Heart right ventricle (tissue), 16 donors: Measurements from ENCODE around the gene OGDH. TPM values are rescaled to one million over a fixed set of nuclear protein-coding genes. Genes with fewer than 3 reads are reported as not detected.
A peak's percentile ranks its signal among the peaks of the same experiment; 100 is the strongest.
"Not testable (repeated sequence)": the region's sequence is repeated elsewhere in the genome, so short reads cannot be mapped to it uniquely, and the experiment has no call there.

Experiments used
- ATAC-seq, 8 donors: fragments of 200-7000 bp; cut with Tn5 transposase; one replicate each; pipeline ENCODE4 v1.9.1; 2020; ENCODE audit warnings: mild to moderate bottlenecking in 8 of 8, moderate library complexity in 8 of 8, moderate number of reproducible peaks in 1 of 8
- DNase-seq, 2 donors: peaks; one replicate each; pipeline ENCODE4 v3.0.0-alpha.2; 2020
- H3K27ac ChIP-seq, 10 donors: fragments of 200-600 bp; sonication (generic) in 2 of 10; one replicate each; pipeline versions ENCODE4 v1.5.0 to v1.8.0; 2020 to 2022; ENCODE audit warnings: mild to moderate bottlenecking in 3 of 10
- H3K27me3 ChIP-seq, 7 donors: fragments of 200-600 bp; one replicate each; pipeline ENCODE4 v1.8.0; 2021 to 2022; ENCODE audit warnings: mild to moderate bottlenecking in 2 of 7
- H3K36me3 ChIP-seq, 9 donors: fragments of 200-600 bp; sonication (generic) in 1 of 9; one replicate each; pipeline versions ENCODE4 v1.5.0 to v1.8.0; 2020 to 2022; ENCODE audit warnings: mild to moderate bottlenecking in 2 of 9
- H3K4me1 ChIP-seq, 9 donors: fragments of 200-600 bp; sonication (generic) in 1 of 9; one replicate each; pipeline versions ENCODE4 v1.5.0 to v1.8.0; 2020 to 2022; ENCODE audit warnings: mild to moderate bottlenecking in 4 of 9
- H3K4me3 ChIP-seq, 10 donors: fragments of 200-600 bp; sonication (generic) in 2 of 10; one replicate each; pipeline versions ENCODE4 v1.5.0 to v1.8.0; 2020 to 2022; ENCODE audit warnings: mild to moderate bottlenecking in 7 of 10, moderate library complexity in 2 of 10
- H3K9me3 ChIP-seq, 11 donors: fragments of 200-600 bp in 10 of 11; sonication (generic) in 2 of 11; one replicate each; pipeline versions ENCODE4 v1.5.0 to v1.8.0; 2013 to 2022; ENCODE audit warnings: mild to moderate bottlenecking in 2 of 11, control low read depth in 1 of 11, moderate library complexity in 1 of 11
- CTCF ChIP-seq, 9 donors: fragments of 200-600 bp; sonication (generic) in 2 of 9; IDR thresholded peaks; one replicate each; pipeline versions ENCODE4 v1.5.0 to v1.8.0; 2021 to 2022; ENCODE audit warnings: antibody characterized with exemption in 9 of 9, mild to moderate bottlenecking in 5 of 9, moderate library complexity in 1 of 9
- WGBS, 2 donors: extraction: QIAGEN DNeasy Blood & Tissue Kit; methylation state at CpG; one replicate each; pipeline ENCODE4 v1.1.7; 2013; ENCODE audit warnings: inconsistent platforms in 1 of 2; 5-methylcytosine and 5-hydroxymethylcytosine counted together
- intact Hi-C, 10 donors: fragments of 100-400 bp; cut with DNase I; formaldehyde crosslinking; loops; one replicate each; pipeline versions ENCODE4 v1.11.1 to v1.14.2; 2022
- polyA plus RNA-seq, 2 donors: library from polyadenylated mRNA; stranded (reverse); fragments of 200-250 nt; gene quantifications; one replicate each; pipeline ENCODE4 v1.2.3, GENCODE V29; 2013
- total RNA-seq, 10 donors: library from RNA; stranded (reverse); fragmentation: NEBNext Ultra II Directional in 3 of 10; extraction: Animal tissue kit (Norgen Biotek cat#: 25700) in 3 of 10; gene quantifications; one replicate each; pipeline versions ENCODE4 v1.2.1 to v1.2.4, GENCODE V29; 2021 to 2023
- donor health status: Arrhythmogenic right ventricular cardiomyopathy.
- donor health status: ischemic (EF 13 %, LVEDD 7.1; RV severe dilation, severe dysfunction).
- donor health status: healthy with polysubstance abuse.
- donor health status: DM: no; HTN: yes; CAD: no.
- donor health status: DM: no; HTN: no; CAD: no.
- donor health status: ischemic (EF 25% LVEDD 6.9; RV normal size, moderate dysfunction).
- donor health status: ischemic (EF 25% LVEDD 5.7; RV mildly dilated, moderate dysfunction).
- donor health status: healthy.
- donor health status: DM: yes; HTN: yes; CAD: no.
- donor health status: Ischemic cardiomyopathy.
- donor health status: ischemic (EF 35%, LVEDD 5.7; RV mildly dilated, moderate dysfunction).
- donor health status: nonischemic (EF 11% LVEDD 7.7; RV severe dilation, severe dysfunction).
- donor health status: DM: yes; HTN: yes; CAD: no.
- donor health status: PGD.
- donor health status: ischemic (EF 29% LVEDD 5.4; RV normal size, mild dysfunction).
- donor health status: nonischemic (EF 23%, LVEDD 6.1; RV moderate dilation, normal function).

OGDH gene
- total and polyA plus RNA-seq, 12 donors: 202 to 724 (median 672) TPM

GRCh38 chr7:44700322-44700721 is 93.9 kb downstream of the OGDH start:
- DNase-seq (no peak), ATAC-seq (peak in 2 of 8 donors; percentile 6 to 25)
- peaks cover 0 to 19% (median 0%) of the 10 kb centered on the region in 9 donors for H3K4me1 ChIP-seq
- H3K27ac ChIP-seq: peak overlapping the region in 1 of 10 donors; percentile 10
- intact Hi-C loops: no loop called here
- H3K27me3 ChIP-seq: no peaks in the 10 kb centered on the region
- peaks cover 7 to 96% (median 79%) of the 10 kb centered on the region in 9 donors for H3K36me3 ChIP-seq
- peaks cover 0 to 5% (median 0%) of the 10 kb centered on the region in 11 donors for H3K9me3 ChIP-seq
- WGBS, 2 donors: 90 to 91% methylated on average over 8 of the region's 8 CpGs
- H3K4me3 ChIP-seq: no peak overlapping the region
- no peak for TF ChIP-seq CTCF (IDR thresholded peaks at IDR 0.05)

- Histone ChIP-seq H3K36me3 (peaks cover 2 to 96% (median 71%) of the 10 kb centered on the region in 9 donors), H3K4me1 (peaks cover 0 to 25% (median 4%) of the 10 kb centered on the region in 9 donors), H3K27ac (peak overlapping the region in 3 of 10 donors; percentile 4 to 34 (median 21))
- H3K4me3 ChIP-seq, ATAC-seq, intact Hi-C loops, H3K27me3 ChIP-seq, DNase-seq, H3K9me3 ChIP-seq: not testable (repeated sequence)
- 95% methylated on average over 10 of the region's 10 CpGs for WGBS, 2 donors
These were observed 97.0 kb downstream of the OGDH start for GRCh38 chr7:44703391-44703790.

GRCh38 chr7:44703921-44704320 is 97.5 kb downstream of the OGDH start:
- intact Hi-C loops: no loop called here
- H3K27me3 ChIP-seq: no peaks in the 10 kb centered on the region
- H3K9me3 ChIP-seq: peaks cover 0 to 5% (median 0%) of the 10 kb centered on the region in 11 donors
- WGBS, 2 donors: 39 to 44% methylated on average over 1 of the region's 1 CpG
- peaks cover 0 to 25% (median 4%) of the 10 kb centered on the region in 9 donors for H3K4me1 ChIP-seq
- H3K27ac ChIP-seq: peak overlapping the region in 1 of 10 donors; percentile 34
- no peak overlapping the region for H3K4me3 ChIP-seq
- TF ChIP-seq CTCF (IDR thresholded peaks at IDR 0.05): no peak
- no peak for DNase-seq
- H3K36me3 ChIP-seq: peaks cover 0 to 96% (median 70%) of the 10 kb centered on the region in 9 donors
- ATAC-seq: no peak

- WGBS, 2 donors: 96 to 99% methylated on average over 3 of the region's 3 CpGs
- ATAC-seq: no peak
These were observed 99.0 kb downstream of the OGDH start for GRCh38 chr7:44705434-44705833.

More at GRCh38 chr7:44705434-44705833, 99.0 kb downstream of the OGDH start:
- Histone ChIP-seq H3K27ac (no peak overlapping the region), H3K9me3 (no peaks in the 10 kb centered on the region), H3K36me3 (peaks cover 0 to 94% (median 56%) of the 10 kb centered on the region in 9 donors), H3K4me1 (peaks cover 0 to 25% (median 4%) of the 10 kb centered on the region in 9 donors), H3K4me3 (no peak overlapping the region), H3K27me3 (no peaks in the 10 kb centered on the region)
- DNase-seq: no peak
- intact Hi-C loops: no loop called here
- TF ChIP-seq CTCF (IDR thresholded peaks at IDR 0.05): no peak
